GM18907 (cell line): ENCODE measurements around the gene TRIM49B.
"Not testable (repeated sequence)": the region's sequence is repeated elsewhere in the genome, so short reads cannot be mapped to it uniquely, and the experiment has no call there.

Source experiments
- ATAC-seq: cut with Tn5 transposase; IDR thresholded peaks from one replicate; pipeline ENCODE4 v1.9.1; 2021; ENCODE audit warnings: mild to moderate bottlenecking, moderate library complexity; ENCODE audit not compliant: unreplicated experiment

Gene TRIM49B, protein sequence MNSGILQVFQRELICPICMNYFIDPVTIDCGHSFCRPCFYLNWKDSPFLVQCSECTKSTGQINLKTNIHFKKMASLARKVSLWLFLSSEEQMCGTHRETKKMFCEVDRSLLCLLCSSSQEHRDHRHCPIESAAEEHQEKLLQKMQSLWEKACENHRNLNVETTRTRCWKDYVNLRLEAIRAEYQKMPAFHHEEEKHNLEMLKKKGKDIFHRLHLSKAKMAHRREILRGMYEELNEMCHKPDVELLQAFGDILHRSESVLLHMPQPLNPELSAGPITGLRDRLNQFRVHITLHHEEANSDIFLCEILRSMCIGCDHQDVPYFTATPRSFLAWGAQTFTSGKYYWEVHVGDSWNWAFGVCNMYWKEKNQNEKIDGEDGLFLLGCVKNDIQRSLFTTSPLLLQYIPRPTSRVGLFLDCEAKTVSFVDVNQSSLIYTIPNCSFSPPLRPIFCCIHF

DNA sequence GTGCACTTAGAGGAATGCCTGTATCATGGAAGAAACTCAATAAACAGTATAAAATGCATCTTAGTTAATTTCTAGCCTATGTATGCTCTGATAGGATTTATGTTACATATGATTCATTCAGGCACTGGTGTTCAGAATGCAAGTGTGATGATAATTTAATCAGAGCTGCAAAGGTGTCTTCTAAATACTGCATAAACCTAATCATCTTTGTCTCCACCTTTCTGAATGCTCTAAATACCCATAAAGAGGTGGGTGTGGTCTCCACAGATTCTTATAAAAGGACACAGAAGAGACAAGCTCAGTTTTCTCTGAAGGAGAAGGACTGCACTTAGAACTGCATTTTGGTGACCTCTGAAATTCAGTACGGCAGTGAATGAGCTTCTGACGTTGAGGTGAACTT is at the start of gene TRIM49B:
Gene TRIM49B (plus strand): TSS at position 301 of the 400 bp plus-strand sequence. CDS start 2,777 bp downstream, outside the sequence.
- ATAC-seq = not testable (repeated sequence)

- not testable (repeated sequence) for ATAC-seq
These were observed 44.8 kb upstream of the TRIM49B start, which contains the start of gene TRIM51G for GRCh38 chr11:48983785-48984184. TSS of gene TRIM51G (minus strand) at chr11:48983885. CDS start at chr11:48981695, 2,190 bp downstream.

DNA sequence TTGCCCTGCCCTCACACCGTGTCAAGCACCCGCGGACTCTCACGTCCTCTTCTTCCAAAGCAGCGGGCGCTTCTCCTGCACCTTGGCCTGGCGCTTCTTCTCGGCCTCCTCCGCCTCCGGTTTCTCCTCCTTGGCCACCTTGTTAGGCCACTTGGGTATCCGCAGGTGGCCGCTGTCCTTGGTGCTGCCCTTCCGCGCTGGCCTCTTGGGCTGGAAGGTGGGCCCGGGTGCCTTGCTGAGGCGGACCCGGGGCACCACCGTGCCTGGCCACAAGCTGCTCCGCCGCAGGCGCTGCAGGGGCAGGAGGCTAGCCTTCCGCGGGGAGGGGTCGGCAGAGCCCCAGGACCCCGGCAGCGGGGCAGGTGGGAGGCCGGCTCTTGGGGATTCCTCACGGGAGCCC is 19.6 kb downstream of the TRIM49B start:
- not testable (repeated sequence) for ATAC-seq

DNA sequence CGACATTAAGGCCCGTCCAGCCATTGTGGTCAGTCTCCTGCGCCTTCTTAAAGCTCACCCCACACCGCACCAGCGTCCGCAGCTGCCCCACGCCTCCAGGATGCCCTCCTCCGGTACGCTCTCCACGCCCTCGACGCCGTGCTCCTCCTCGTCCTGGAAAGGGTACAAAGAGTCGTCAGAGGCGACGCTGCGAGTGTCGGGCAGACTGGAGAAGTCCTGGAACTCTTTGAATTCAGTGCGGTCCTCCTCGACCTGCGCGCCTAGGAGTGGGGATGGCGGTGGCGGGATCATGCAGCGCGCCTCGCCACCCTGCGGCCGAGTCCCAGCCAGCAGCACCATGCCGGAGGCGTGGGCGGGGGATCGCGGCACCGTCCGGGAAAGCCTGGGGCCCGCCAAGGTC is 21.2 kb downstream of the TRIM49B start:
- ATAC-seq = not testable (repeated sequence)

GRCh38 chr11:49059012-49059411 is 30.4 kb downstream of the TRIM49B start, which contains the start of gene TRIM64C:
TSS of gene TRIM64C (minus strand) at chr11:49059112. CDS start at chr11:49059112, 0 bp downstream.
- ATAC-seq = not testable (repeated sequence)

- not testable (repeated sequence) for ATAC-seq
These were observed 41.3 kb downstream of the TRIM49B start for GRCh38 chr11:49069897-49070296.
